ENCODE results near the gene MAPK8. TPM values are rescaled to one million over a fixed set of nuclear protein-coding genes. Genes with fewer than 3 reads are reported as not detected.

MAPK8 gene
- total RNA-seq, 2 experiments from 2014 or later, result 29.1 to 40.5 TPM

DNA sequence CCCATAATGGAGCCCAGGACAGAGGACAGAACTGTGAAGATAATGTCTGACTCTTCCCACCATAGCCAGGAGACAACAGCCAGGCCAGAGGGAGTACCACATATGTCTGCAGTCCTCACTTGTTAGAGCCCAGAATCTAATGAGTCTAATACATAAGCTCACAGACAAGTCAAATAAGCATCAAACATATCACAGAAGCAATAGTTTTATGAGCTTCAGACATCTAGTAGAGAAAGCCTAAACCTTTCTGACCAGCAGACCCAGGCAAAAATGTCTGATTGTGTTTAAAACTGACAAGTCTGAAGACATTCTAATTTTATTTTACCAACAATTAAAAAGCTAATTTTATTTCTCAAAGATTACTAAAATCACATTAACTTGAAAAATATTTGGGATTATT lies 75.5 kb downstream of the MAPK8 start:
- Histone ChIP-seq H3K4me1 (ENCODE audit: insufficient read depth, low read length, poor library complexity, severe bottlenecking) (no peaks in the 10 kb centered on the region), H3K4me3 (ENCODE audit: low read depth, low read length, poor library complexity, severe bottlenecking) (no peak overlapping the region), H3K36me3 (ENCODE audit: insufficient read depth, low read length) (no peaks in the 10 kb centered on the region), H3K4me2 (ENCODE audit: low read length) (no peak overlapping the region), H3K27ac (ENCODE audit: low read depth, low read length, poor library complexity, severe bottlenecking) (no peak overlapping the region), H2AFZ (ENCODE audit: low read length) (no peak overlapping the region), H3K9me2 (ENCODE audit: insufficient read depth, low read length) (no peaks in the 10 kb centered on the region), H4K20me1 (ENCODE audit: insufficient read depth, low read length) (peaks cover 4% of the 10 kb centered on the region; the same call in 1 of the 2 replicates), H3K79me2 (ENCODE audit: insufficient read depth, low read depth, low read length) (no peaks in the 10 kb centered on the region), H3K9me3 (ENCODE audit: low read length) (no peaks in the 10 kb centered on the region; the same call in 1 of the 2 replicates)
- TF ChIP-seq, protein P1, sequence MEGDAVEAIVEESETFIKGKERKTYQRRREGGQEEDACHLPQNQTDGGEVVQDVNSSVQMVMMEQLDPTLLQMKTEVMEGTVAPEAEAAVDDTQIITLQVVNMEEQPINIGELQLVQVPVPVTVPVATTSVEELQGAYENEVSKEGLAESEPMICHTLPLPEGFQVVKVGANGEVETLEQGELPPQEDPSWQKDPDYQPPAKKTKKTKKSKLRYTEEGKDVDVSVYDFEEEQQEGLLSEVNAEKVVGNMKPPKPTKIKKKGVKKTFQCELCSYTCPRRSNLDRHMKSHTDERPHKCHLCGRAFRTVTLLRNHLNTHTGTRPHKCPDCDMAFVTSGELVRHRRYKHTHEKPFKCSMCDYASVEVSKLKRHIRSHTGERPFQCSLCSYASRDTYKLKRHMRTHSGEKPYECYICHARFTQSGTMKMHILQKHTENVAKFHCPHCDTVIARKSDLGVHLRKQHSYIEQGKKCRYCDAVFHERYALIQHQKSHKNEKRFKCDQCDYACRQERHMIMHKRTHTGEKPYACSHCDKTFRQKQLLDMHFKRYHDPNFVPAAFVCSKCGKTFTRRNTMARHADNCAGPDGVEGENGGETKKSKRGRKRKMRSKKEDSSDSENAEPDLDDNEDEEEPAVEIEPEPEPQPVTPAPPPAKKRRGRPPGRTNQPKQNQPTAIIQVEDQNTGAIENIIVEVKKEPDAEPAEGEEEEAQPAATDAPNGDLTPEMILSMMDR (conservative IDR thresholded peaks at IDR 0.05; ENCODE audit: low read length), result no peak
- TF ChIP-seq EZH2phosphoT487 (IDR thresholded peaks at IDR 0.05; ENCODE audit: borderline replicate concordance, low read depth, low read length), result no peak
- no TSS peak for BruUV-seq (replicated peaks)
- intact Hi-C loops (cut with micrococcal nuclease; ENCODE audit: unreplicated experiment), result no loop called here
- ChIA-PET CTCF (ENCODE audit: unreplicated experiment) (no interaction called here), POLR2A (interaction anchor here (0.6 to 2.3 kb wide), 9 partner anchors 9 to 117 kb away, joined by 3 to 12 read pairs (median 3); no protein-coding TSS in a partner anchor)
- DNase-seq (ENCODE audit: low spot score), result no peak

DNA sequence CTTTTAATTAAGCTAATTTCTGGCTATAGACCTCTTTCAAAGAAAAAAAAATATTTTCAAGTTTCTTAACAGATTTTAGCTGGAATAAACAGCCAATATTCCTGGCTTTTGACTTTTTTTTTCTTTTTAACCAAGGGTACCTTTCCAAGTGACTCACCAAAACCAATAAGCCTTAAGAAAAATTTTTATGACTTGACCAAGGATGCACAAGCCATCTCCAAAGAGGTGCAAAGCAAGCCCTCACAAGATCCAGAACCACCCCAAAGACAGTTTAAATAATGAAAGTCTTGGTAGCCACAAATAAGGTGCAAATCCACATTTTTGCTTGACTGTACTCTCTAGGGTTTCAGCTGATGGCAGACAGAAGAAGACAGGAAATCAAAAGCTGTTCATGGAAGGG lies 76.5 kb downstream of the MAPK8 start:
- no peak overlapping the region for H3K4me2 ChIP-seq (ENCODE audit: low read length)
- no peak overlapping the region for H2AFZ ChIP-seq (ENCODE audit: low read length)
- H3K27ac ChIP-seq (ENCODE audit: low read depth, low read length, poor library complexity, severe bottlenecking), result no peak overlapping the region
- DNase-seq (ENCODE audit: low spot score), result no peak
- no peak for TF ChIP-seq EZH2phosphoT487 (IDR thresholded peaks at IDR 0.05; ENCODE audit: borderline replicate concordance, low read depth, low read length)
- TF ChIP-seq, protein P1 (conservative IDR thresholded peaks at IDR 0.05; ENCODE audit: low read length), result no peak
- H3K36me3 ChIP-seq (ENCODE audit: insufficient read depth, low read length), result no peaks in the 10 kb centered on the region
- no TSS peak for BruUV-seq (replicated peaks)
- no peaks in the 10 kb centered on the region for H3K79me2 ChIP-seq (ENCODE audit: insufficient read depth, low read depth, low read length)
- ChIA-PET POLR2A (interaction anchor here (0.6 to 2.3 kb wide), 3 partner anchors 10 to 331 kb away, joined by 4 to 12 read pairs (median 5); no protein-coding TSS in a partner anchor), CTCF (ENCODE audit: unreplicated experiment) (no interaction called here)
- no peaks in the 10 kb centered on the region for H3K9me2 ChIP-seq (ENCODE audit: insufficient read depth, low read length)
- intact Hi-C loops (cut with micrococcal nuclease; ENCODE audit: unreplicated experiment), result no loop called here
- peaks cover 5% of the 10 kb centered on the region; the same call in 1 of the 2 replicates for H4K20me1 ChIP-seq (ENCODE audit: insufficient read depth, low read length)
- H3K9me3 ChIP-seq (ENCODE audit: low read length), result no peaks in the 10 kb centered on the region; the same call in 1 of the 2 replicates
- H3K4me1 ChIP-seq (ENCODE audit: insufficient read depth, low read length, poor library complexity, severe bottlenecking), result no peaks in the 10 kb centered on the region
- no peak overlapping the region for H3K4me3 ChIP-seq (ENCODE audit: low read depth, low read length, poor library complexity, severe bottlenecking)

DNA sequence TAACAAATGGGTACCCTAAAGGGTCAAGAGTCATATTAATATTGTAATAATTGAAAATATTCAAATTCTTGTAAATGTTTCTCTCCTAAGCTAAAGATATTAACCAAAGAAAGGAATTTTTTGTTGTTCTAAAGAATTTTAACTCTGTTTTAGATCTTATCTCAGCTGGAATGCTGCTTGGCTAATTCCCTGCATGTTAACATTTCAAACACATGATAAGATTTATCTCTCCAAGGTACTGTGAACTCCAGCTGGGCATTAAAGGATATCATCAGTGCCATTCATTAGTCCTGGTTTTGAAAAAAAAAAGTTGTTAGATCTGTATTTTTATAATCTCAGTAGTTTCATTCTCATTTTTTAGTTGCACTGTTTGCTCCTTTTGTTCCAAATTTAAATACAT lies 76.9 kb downstream of the MAPK8 start:
- ChIA-PET CTCF (ENCODE audit: unreplicated experiment) (no interaction called here), POLR2A (interaction anchor here (0.6 to 2.3 kb wide), 2 partner anchors 10 to 331 kb away, joined by 4 to 12 read pairs; no protein-coding TSS in a partner anchor)
- intact Hi-C loops (cut with micrococcal nuclease; ENCODE audit: unreplicated experiment), result no loop called here
- BruUV-seq (replicated peaks), result no TSS peak
- peaks cover 5% of the 10 kb centered on the region; the same call in 1 of the 2 replicates for H4K20me1 ChIP-seq (ENCODE audit: insufficient read depth, low read length)
- no peak overlapping the region for H2AFZ ChIP-seq (ENCODE audit: low read length)
- H3K9me3 ChIP-seq (ENCODE audit: low read length), result no peaks in the 10 kb centered on the region; the same call in 1 of the 2 replicates
- H3K4me2 ChIP-seq (ENCODE audit: low read length), result no peak overlapping the region
- H3K4me1 ChIP-seq (ENCODE audit: insufficient read depth, low read length, poor library complexity, severe bottlenecking), result no peaks in the 10 kb centered on the region
- DNase-seq (ENCODE audit: low spot score), result no peak
- no peak for TF ChIP-seq EZH2phosphoT487 (IDR thresholded peaks at IDR 0.05; ENCODE audit: borderline replicate concordance, low read depth, low read length)
- TF ChIP-seq, protein P1 (conservative IDR thresholded peaks at IDR 0.05; ENCODE audit: low read length), result no peak
- no peaks in the 10 kb centered on the region for H3K36me3 ChIP-seq (ENCODE audit: insufficient read depth, low read length)
- H3K79me2 ChIP-seq (ENCODE audit: insufficient read depth, low read depth, low read length), result no peaks in the 10 kb centered on the region
- H3K9me2 ChIP-seq (ENCODE audit: insufficient read depth, low read length), result no peaks in the 10 kb centered on the region
- no peak overlapping the region for H3K27ac ChIP-seq (ENCODE audit: low read depth, low read length, poor library complexity, severe bottlenecking)
- no peak overlapping the region for H3K4me3 ChIP-seq (ENCODE audit: low read depth, low read length, poor library complexity, severe bottlenecking)

All from OCI-LY7 (cell line).